HEK293 (cell line): ENCODE measurements around the gene TMEM140.

Source experiments
- AEBP2 ChIP-seq: fragments of 450-650 bp; formaldehyde crosslinking; IDR thresholded peaks from 2 replicates; pipeline ENCODE4 v1.5.1; 2016; ENCODE audit warnings: missing biosample characterization, missing genetic modification characterization, borderline replicate concordance
- KLF8 ChIP-seq: fragments of 450-650 bp; formaldehyde crosslinking; IDR thresholded peaks from 2 replicates; pipeline ENCODE4 v1.5.1; 2016; ENCODE audit warnings: missing biosample characterization, missing genetic modification characterization
- YY2 ChIP-seq: fragments of 450-650 bp; formaldehyde crosslinking; IDR thresholded peaks from 2 replicates; pipeline ENCODE4 v1.5.1; 2016; ENCODE audit warnings: missing biosample characterization, missing genetic modification characterization
- ZBTB8A ChIP-seq: fragments of 450-650 bp; formaldehyde crosslinking; IDR thresholded peaks from 2 replicates; pipeline ENCODE4 v1.5.1; 2016; ENCODE audit warnings: missing biosample characterization, missing genetic modification characterization
- ZNF148 ChIP-seq: fragments of 450-650 bp; formaldehyde crosslinking; IDR thresholded peaks from 2 replicates; pipeline ENCODE4 v1.5.0; 2017; ENCODE audit warnings: missing biosample characterization, missing genetic modification characterization, borderline replicate concordance
- ZNF211 ChIP-seq: fragments of 450-650 bp; formaldehyde crosslinking; IDR thresholded peaks from 2 replicates; pipeline ENCODE4 v1.5.1; 2016; ENCODE audit warnings: low read depth, missing biosample characterization, missing genetic modification characterization
- ZNF510 ChIP-seq: fragments of 450-650 bp; formaldehyde crosslinking; IDR thresholded peaks from 2 replicates; pipeline ENCODE4 v1.5.1; 2018; ENCODE audit warnings: mild to moderate bottlenecking, missing genetic modification characterization, missing biosample characterization; ENCODE audit not compliant: insufficient replicate concordance
- ZNF544 ChIP-seq: fragments of 450-650 bp; formaldehyde crosslinking; IDR thresholded peaks from 2 replicates; pipeline ENCODE4 v1.5.0; 2017; ENCODE audit warnings: missing biosample characterization, missing genetic modification characterization
- ZNF621 ChIP-seq: fragments of 450-650 bp; formaldehyde crosslinking; IDR thresholded peaks from 2 replicates; pipeline ENCODE4 v1.5.1; 2017; ENCODE audit warnings: missing biosample characterization, missing genetic modification characterization
- ZNF623 ChIP-seq: fragments of 450-650 bp; formaldehyde crosslinking; IDR thresholded peaks from 2 replicates; pipeline ENCODE4 v1.5.1; 2016; ENCODE audit warnings: missing biosample characterization, missing genetic modification characterization
- ZNF645 ChIP-seq: fragments of 450-650 bp; formaldehyde crosslinking; IDR thresholded peaks from 2 replicates; pipeline ENCODE4; 2016; ENCODE audit warnings: missing biosample characterization, missing genetic modification characterization
- TF ChIP-seq, protein P1 (sequence below): fragments of 450-650 bp; formaldehyde crosslinking; IDR thresholded peaks from 2 replicates; pipeline ENCODE4 v1.5.1; 2016; ENCODE audit warnings: missing biosample characterization, missing genetic modification characterization
- TF ChIP-seq, protein P2 (sequence below): fragments of 450-650 bp; formaldehyde crosslinking; conservative IDR thresholded peaks from 2 replicates; pipeline ENCODE4 v1.5.1; 2016; ENCODE audit warnings: low read depth, missing biosample characterization, missing genetic modification characterization
- TF ChIP-seq, protein P3 (sequence below): fragments of 450-650 bp; formaldehyde crosslinking; IDR thresholded peaks from 2 replicates; pipeline ENCODE4 v1.5.1; 2016; ENCODE audit warnings: missing biosample characterization, missing genetic modification characterization, borderline replicate concordance

The TMEM140 gene

GRCh38 chr7:135170274-135170997 is 22.6 kb downstream of the TMEM140 start, which contains the start of gene CYREN (continued):
- no peak for TF ChIP-seq YY2 (tag by site-specific recombination)
- TF ChIP-seq KLF8: peak; percentile 60; the same call in 1 of the 2 replicates
- TF ChIP-seq ZNF211 (tag by site-specific recombination): no peak
- no peak for TF ChIP-seq ZNF510 (tag by site-specific recombination)
- TF ChIP-seq, protein P1, sequence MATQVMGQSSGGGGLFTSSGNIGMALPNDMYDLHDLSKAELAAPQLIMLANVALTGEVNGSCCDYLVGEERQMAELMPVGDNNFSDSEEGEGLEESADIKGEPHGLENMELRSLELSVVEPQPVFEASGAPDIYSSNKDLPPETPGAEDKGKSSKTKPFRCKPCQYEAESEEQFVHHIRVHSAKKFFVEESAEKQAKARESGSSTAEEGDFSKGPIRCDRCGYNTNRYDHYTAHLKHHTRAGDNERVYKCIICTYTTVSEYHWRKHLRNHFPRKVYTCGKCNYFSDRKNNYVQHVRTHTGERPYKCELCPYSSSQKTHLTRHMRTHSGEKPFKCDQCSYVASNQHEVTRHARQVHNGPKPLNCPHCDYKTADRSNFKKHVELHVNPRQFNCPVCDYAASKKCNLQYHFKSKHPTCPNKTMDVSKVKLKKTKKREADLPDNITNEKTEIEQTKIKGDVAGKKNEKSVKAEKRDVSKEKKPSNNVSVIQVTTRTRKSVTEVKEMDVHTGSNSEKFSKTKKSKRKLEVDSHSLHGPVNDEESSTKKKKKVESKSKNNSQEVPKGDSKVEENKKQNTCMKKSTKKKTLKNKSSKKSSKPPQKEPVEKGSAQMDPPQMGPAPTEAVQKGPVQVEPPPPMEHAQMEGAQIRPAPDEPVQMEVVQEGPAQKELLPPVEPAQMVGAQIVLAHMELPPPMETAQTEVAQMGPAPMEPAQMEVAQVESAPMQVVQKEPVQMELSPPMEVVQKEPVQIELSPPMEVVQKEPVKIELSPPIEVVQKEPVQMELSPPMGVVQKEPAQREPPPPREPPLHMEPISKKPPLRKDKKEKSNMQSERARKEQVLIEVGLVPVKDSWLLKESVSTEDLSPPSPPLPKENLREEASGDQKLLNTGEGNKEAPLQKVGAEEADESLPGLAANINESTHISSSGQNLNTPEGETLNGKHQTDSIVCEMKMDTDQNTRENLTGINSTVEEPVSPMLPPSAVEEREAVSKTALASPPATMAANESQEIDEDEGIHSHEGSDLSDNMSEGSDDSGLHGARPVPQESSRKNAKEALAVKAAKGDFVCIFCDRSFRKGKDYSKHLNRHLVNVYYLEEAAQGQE: no peak
- TF ChIP-seq ZNF645 (tag by site-specific recombination): no peak
- no peak for TF ChIP-seq ZNF544 (tag by site-specific recombination)
- peak; percentile 91 for TF ChIP-seq ZBTB8A (tag by site-specific recombination)
- no peak for TF ChIP-seq AEBP2
- TF ChIP-seq, protein P2, sequence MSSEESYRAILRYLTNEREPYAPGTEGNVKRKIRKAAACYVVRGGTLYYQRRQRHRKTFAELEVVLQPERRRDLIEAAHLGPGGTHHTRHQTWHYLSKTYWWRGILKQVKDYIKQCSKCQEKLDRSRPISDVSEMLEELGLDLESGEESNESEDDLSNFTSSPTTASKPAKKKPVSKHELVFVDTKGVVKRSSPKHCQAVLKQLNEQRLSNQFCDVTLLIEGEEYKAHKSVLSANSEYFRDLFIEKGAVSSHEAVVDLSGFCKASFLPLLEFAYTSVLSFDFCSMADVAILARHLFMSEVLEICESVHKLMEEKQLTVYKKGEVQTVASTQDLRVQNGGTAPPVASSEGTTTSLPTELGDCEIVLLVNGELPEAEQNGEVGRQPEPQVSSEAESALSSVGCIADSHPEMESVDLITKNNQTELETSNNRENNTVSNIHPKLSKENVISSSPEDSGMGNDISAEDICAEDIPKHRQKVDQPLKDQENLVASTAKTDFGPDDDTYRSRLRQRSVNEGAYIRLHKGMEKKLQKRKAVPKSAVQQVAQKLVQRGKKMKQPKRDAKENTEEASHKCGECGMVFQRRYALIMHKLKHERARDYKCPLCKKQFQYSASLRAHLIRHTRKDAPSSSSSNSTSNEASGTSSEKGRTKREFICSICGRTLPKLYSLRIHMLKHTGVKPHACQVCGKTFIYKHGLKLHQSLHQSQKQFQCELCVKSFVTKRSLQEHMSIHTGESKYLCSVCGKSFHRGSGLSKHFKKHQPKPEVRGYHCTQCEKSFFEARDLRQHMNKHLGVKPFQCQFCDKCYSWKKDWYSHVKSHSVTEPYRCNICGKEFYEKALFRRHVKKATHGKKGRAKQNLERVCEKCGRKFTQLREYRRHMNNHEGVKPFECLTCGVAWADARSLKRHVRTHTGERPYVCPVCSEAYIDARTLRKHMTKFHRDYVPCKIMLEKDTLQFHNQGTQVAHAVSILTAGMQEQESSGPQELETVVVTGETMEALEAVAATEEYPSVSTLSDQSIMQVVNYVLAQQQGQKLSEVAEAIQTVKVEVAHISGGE (tag by site-specific recombination): peak; percentile 99
- no peak for TF ChIP-seq ZNF621 (tag by site-specific recombination)
- TF ChIP-seq ZNF623 (tag by site-specific recombination): no peak
- no peak for TF ChIP-seq ZNF148 (tag by site-specific recombination)
- TF ChIP-seq, protein P3, sequence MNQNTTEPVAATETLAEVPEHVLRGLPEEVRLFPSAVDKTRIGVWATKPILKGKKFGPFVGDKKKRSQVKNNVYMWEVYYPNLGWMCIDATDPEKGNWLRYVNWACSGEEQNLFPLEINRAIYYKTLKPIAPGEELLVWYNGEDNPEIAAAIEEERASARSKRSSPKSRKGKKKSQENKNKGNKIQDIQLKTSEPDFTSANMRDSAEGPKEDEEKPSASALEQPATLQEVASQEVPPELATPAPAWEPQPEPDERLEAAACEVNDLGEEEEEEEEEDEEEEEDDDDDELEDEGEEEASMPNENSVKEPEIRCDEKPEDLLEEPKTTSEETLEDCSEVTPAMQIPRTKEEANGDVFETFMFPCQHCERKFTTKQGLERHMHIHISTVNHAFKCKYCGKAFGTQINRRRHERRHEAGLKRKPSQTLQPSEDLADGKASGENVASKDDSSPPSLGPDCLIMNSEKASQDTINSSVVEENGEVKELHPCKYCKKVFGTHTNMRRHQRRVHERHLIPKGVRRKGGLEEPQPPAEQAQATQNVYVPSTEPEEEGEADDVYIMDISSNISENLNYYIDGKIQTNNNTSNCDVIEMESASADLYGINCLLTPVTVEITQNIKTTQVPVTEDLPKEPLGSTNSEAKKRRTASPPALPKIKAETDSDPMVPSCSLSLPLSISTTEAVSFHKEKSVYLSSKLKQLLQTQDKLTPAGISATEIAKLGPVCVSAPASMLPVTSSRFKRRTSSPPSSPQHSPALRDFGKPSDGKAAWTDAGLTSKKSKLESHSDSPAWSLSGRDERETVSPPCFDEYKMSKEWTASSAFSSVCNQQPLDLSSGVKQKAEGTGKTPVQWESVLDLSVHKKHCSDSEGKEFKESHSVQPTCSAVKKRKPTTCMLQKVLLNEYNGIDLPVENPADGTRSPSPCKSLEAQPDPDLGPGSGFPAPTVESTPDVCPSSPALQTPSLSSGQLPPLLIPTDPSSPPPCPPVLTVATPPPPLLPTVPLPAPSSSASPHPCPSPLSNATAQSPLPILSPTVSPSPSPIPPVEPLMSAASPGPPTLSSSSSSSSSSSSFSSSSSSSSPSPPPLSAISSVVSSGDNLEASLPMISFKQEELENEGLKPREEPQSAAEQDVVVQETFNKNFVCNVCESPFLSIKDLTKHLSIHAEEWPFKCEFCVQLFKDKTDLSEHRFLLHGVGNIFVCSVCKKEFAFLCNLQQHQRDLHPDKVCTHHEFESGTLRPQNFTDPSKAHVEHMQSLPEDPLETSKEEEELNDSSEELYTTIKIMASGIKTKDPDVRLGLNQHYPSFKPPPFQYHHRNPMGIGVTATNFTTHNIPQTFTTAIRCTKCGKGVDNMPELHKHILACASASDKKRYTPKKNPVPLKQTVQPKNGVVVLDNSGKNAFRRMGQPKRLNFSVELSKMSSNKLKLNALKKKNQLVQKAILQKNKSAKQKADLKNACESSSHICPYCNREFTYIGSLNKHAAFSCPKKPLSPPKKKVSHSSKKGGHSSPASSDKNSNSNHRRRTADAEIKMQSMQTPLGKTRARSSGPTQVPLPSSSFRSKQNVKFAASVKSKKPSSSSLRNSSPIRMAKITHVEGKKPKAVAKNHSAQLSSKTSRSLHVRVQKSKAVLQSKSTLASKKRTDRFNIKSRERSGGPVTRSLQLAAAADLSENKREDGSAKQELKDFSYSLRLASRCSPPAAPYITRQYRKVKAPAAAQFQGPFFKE: no peak
